Measurements from ENCODE around the gene TBC1D9B.

DNA sequence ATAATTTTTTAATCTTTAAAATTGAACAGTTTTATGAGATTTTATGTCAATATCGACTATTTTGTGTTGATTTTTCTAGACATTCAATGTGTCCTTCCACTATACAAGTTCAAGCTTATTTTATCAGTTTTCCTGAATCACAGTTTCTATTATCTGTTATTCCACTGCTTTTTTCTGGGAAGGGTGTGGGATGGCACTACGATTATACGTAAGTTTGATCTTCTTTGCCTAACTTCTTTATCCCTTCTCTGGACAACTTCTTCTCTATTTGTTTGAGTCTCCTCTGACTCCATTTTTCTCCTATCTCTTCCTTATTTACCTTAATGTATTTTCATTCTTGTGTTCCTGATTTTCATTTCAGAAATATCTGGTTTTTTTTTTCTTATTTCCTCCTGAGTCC, 24.5 kb downstream of the TBC1D9B start:
- TF ChIP-seq FOXK2 (IDR thresholded peaks at IDR 0.05): no peak
- TF ChIP-seq, protein P1, sequence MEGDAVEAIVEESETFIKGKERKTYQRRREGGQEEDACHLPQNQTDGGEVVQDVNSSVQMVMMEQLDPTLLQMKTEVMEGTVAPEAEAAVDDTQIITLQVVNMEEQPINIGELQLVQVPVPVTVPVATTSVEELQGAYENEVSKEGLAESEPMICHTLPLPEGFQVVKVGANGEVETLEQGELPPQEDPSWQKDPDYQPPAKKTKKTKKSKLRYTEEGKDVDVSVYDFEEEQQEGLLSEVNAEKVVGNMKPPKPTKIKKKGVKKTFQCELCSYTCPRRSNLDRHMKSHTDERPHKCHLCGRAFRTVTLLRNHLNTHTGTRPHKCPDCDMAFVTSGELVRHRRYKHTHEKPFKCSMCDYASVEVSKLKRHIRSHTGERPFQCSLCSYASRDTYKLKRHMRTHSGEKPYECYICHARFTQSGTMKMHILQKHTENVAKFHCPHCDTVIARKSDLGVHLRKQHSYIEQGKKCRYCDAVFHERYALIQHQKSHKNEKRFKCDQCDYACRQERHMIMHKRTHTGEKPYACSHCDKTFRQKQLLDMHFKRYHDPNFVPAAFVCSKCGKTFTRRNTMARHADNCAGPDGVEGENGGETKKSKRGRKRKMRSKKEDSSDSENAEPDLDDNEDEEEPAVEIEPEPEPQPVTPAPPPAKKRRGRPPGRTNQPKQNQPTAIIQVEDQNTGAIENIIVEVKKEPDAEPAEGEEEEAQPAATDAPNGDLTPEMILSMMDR (CRISPR knock-in tag; IDR thresholded peaks at IDR 0.05): no peak
- TF ChIP-seq THAP11 (CRISPR knock-in tag; IDR thresholded peaks at IDR 0.05): no peak
- TF ChIP-seq ZSCAN21 (CRISPR knock-in tag; IDR thresholded peaks at IDR 0.05; ENCODE audit: borderline replicate concordance): no peak
- TF ChIP-seq, protein P2, sequence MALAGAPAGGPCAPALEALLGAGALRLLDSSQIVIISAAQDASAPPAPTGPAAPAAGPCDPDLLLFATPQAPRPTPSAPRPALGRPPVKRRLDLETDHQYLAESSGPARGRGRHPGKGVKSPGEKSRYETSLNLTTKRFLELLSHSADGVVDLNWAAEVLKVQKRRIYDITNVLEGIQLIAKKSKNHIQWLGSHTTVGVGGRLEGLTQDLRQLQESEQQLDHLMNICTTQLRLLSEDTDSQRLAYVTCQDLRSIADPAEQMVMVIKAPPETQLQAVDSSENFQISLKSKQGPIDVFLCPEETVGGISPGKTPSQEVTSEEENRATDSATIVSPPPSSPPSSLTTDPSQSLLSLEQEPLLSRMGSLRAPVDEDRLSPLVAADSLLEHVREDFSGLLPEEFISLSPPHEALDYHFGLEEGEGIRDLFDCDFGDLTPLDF (CRISPR knock-in tag; IDR thresholded peaks at IDR 0.05): no peak
- TF ChIP-seq RFX5 (IDR thresholded peaks at IDR 0.05; ENCODE audit: low read depth, low read length): no peak
- TF ChIP-seq, protein P3, sequence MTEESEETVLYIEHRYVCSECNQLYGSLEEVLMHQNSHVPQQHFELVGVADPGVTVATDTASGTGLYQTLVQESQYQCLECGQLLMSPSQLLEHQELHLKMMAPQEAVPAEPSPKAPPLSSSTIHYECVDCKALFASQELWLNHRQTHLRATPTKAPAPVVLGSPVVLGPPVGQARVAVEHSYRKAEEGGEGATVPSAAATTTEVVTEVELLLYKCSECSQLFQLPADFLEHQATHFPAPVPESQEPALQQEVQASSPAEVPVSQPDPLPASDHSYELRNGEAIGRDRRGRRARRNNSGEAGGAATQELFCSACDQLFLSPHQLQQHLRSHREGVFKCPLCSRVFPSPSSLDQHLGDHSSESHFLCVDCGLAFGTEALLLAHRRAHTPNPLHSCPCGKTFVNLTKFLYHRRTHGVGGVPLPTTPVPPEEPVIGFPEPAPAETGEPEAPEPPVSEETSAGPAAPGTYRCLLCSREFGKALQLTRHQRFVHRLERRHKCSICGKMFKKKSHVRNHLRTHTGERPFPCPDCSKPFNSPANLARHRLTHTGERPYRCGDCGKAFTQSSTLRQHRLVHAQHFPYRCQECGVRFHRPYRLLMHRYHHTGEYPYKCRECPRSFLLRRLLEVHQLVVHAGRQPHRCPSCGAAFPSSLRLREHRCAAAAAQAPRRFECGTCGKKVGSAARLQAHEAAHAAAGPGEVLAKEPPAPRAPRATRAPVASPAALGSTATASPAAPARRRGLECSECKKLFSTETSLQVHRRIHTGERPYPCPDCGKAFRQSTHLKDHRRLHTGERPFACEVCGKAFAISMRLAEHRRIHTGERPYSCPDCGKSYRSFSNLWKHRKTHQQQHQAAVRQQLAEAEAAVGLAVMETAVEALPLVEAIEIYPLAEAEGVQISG (CRISPR knock-in tag; IDR thresholded peaks at IDR 0.05): no peak
- no peak for TF ChIP-seq ZNF569 (CRISPR knock-in tag; IDR thresholded peaks at IDR 0.05; ENCODE audit: borderline replicate concordance)
- TF ChIP-seq, protein P4, sequence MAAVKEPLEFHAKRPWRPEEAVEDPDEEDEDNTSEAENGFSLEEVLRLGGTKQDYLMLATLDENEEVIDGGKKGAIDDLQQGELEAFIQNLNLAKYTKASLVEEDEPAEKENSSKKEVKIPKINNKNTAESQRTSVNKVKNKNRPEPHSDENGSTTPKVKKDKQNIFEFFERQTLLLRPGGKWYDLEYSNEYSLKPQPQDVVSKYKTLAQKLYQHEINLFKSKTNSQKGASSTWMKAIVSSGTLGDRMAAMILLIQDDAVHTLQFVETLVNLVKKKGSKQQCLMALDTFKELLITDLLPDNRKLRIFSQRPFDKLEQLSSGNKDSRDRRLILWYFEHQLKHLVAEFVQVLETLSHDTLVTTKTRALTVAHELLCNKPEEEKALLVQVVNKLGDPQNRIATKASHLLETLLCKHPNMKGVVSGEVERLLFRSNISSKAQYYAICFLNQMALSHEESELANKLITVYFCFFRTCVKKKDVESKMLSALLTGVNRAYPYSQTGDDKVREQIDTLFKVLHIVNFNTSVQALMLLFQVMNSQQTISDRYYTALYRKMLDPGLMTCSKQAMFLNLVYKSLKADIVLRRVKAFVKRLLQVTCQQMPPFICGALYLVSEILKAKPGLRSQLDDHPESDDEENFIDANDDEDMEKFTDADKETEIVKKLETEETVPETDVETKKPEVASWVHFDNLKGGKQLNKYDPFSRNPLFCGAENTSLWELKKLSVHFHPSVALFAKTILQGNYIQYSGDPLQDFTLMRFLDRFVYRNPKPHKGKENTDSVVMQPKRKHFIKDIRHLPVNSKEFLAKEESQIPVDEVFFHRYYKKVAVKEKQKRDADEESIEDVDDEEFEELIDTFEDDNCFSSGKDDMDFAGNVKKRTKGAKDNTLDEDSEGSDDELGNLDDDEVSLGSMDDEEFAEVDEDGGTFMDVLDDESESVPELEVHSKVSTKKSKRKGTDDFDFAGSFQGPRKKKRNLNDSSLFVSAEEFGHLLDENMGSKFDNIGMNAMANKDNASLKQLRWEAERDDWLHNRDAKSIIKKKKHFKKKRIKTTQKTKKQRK (IDR thresholded peaks at IDR 0.05; ENCODE audit: low read length): no peak
- TF ChIP-seq FOXP1 (IDR thresholded peaks at IDR 0.05): no peak
- no peak for TF ChIP-seq FOXP1 (CRISPR knock-in tag; IDR thresholded peaks at IDR 0.05)
- TF ChIP-seq, protein P5, sequence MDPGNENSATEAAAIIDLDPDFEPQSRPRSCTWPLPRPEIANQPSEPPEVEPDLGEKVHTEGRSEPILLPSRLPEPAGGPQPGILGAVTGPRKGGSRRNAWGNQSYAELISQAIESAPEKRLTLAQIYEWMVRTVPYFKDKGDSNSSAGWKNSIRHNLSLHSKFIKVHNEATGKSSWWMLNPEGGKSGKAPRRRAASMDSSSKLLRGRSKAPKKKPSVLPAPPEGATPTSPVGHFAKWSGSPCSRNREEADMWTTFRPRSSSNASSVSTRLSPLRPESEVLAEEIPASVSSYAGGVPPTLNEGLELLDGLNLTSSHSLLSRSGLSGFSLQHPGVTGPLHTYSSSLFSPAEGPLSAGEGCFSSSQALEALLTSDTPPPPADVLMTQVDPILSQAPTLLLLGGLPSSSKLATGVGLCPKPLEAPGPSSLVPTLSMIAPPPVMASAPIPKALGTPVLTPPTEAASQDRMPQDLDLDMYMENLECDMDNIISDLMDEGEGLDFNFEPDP (CRISPR knock-in tag; conservative IDR thresholded peaks at IDR 0.05): no peak
- no peak for TF ChIP-seq HNRNPL (IDR thresholded peaks at IDR 0.05; ENCODE audit: low read depth, low read length)
- TF ChIP-seq PAF1 (CRISPR knock-in tag; IDR thresholded peaks at IDR 0.05): no peak
- no peak for TF ChIP-seq SMC3 (IDR thresholded peaks at IDR 0.05; ENCODE audit: low read length)

Measured in HepG2 (cell line).